ENCODE measurements around the gene GTPBP4.

Gene GTPBP4

GRCh38 chr10:983971-984655 lies 4.1 kb upstream of the GTPBP4 start:
- H3K9ac ChIP-seq (ENCODE audit: low read depth, low read length) = no peak overlapping the region
- H3K4me1 ChIP-seq (ENCODE audit: control insufficient read depth, insufficient read depth, low read length) = peaks cover 21% of the 10 kb centered on the region
- no peak overlapping the region for H3K4me2 ChIP-seq (ENCODE audit: low read length)
- peaks cover 5% of the 10 kb centered on the region for H3K36me3 ChIP-seq (ENCODE audit: insufficient read depth, low read length)
- H3K27me3 ChIP-seq (ENCODE audit: control insufficient read depth, insufficient read depth, low read length) = no peaks in the 10 kb centered on the region
- peaks cover 14% of the 10 kb centered on the region for H3K9me3 ChIP-seq (replicated peaks; ENCODE audit: low read length)
- H3K4me3 ChIP-seq (ENCODE audit: low read length) = no peak overlapping the region

GRCh38 chr10:985361-985760 lies 2.9 kb upstream of the GTPBP4 start:
- H3K4me2 ChIP-seq (ENCODE audit: low read length) = no peak overlapping the region
- no peak overlapping the region for H3K9ac ChIP-seq (ENCODE audit: low read depth, low read length)
- no peak overlapping the region for H3K4me3 ChIP-seq (ENCODE audit: low read length)

GRCh38 chr10:986137-986825 lies 2.0 kb upstream of the GTPBP4 start:
- Histone ChIP-seq H3K4me2 (ENCODE audit: low read length) (no peak overlapping the region), H3K4me1 (ENCODE audit: control insufficient read depth, insufficient read depth, low read length) (peaks cover 37% of the 10 kb centered on the region), H3K9ac (ENCODE audit: low read depth, low read length) (peak overlapping the region; percentile 100), H3K36me3 (ENCODE audit: insufficient read depth, low read length) (peaks cover 18% of the 10 kb centered on the region), H3K4me3 (ENCODE audit: low read length) (no peak overlapping the region), H3K9me3 (replicated peaks; ENCODE audit: low read length) (no peaks in the 10 kb centered on the region), H3K27me3 (ENCODE audit: control insufficient read depth, insufficient read depth, low read length) (no peaks in the 10 kb centered on the region)

More at GRCh38 chr10:985361-985760, 2.9 kb upstream of the GTPBP4 start:
- Histone ChIP-seq H3K36me3 (ENCODE audit: insufficient read depth, low read length) (peaks cover 11% of the 10 kb centered on the region), H3K4me1 (ENCODE audit: control insufficient read depth, insufficient read depth, low read length) (peaks cover 31% of the 10 kb centered on the region), H3K27me3 (ENCODE audit: control insufficient read depth, insufficient read depth, low read length) (no peaks in the 10 kb centered on the region), H3K9me3 (replicated peaks; ENCODE audit: low read length) (peaks cover 5% of the 10 kb centered on the region)

- no peaks in the 10 kb centered on the region for H3K27me3 ChIP-seq (ENCODE audit: control insufficient read depth, insufficient read depth, low read length)
- peak overlapping the region; percentile 100 for H3K9ac ChIP-seq (ENCODE audit: low read depth, low read length)
- no peaks in the 10 kb centered on the region for H3K9me3 ChIP-seq (replicated peaks; ENCODE audit: low read length)
- H3K4me2 ChIP-seq (ENCODE audit: low read length) = peak overlapping the region; percentile 98
- H3K4me1 ChIP-seq (ENCODE audit: control insufficient read depth, insufficient read depth, low read length) = peaks cover 37% of the 10 kb centered on the region
- H3K4me3 ChIP-seq (ENCODE audit: low read length) = peak overlapping the region; percentile 95
- peaks cover 19% of the 10 kb centered on the region for H3K36me3 ChIP-seq (ENCODE audit: insufficient read depth, low read length)
Observed at GRCh38 chr10:986881-987619, 1.2 kb upstream of the GTPBP4 start.

GRCh38 chr10:987620-987869 lies 689 bp upstream of the GTPBP4 start:
- Histone ChIP-seq H3K4me2 (ENCODE audit: low read length) (peak overlapping the region; percentile 98), H3K9me3 (replicated peaks; ENCODE audit: low read length) (no peaks in the 10 kb centered on the region), H3K9ac (ENCODE audit: low read depth, low read length) (peak overlapping the region; percentile 100), H3K4me3 (ENCODE audit: low read length) (peak overlapping the region; percentile 95), H3K36me3 (ENCODE audit: insufficient read depth, low read length) (peaks cover 22% of the 10 kb centered on the region), H3K27me3 (ENCODE audit: control insufficient read depth, insufficient read depth, low read length) (no peaks in the 10 kb centered on the region), H3K4me1 (ENCODE audit: control insufficient read depth, insufficient read depth, low read length) (peaks cover 37% of the 10 kb centered on the region)

GRCh38 chr10:988667-989545 lies 672 bp downstream of the GTPBP4 start:
- no peaks in the 10 kb centered on the region for H3K27me3 ChIP-seq (ENCODE audit: control insufficient read depth, insufficient read depth, low read length)
- H3K4me2 ChIP-seq (ENCODE audit: low read length) = peak overlapping the region; percentile 98
- H3K9ac ChIP-seq (ENCODE audit: low read depth, low read length) = peak overlapping the region; percentile 100
- no peaks in the 10 kb centered on the region for H3K9me3 ChIP-seq (replicated peaks; ENCODE audit: low read length)
- peak overlapping the region; percentile 95 for H3K4me3 ChIP-seq (ENCODE audit: low read length)
- H3K4me1 ChIP-seq (ENCODE audit: control insufficient read depth, insufficient read depth, low read length) = peaks cover 37% of the 10 kb centered on the region
- peaks cover 35% of the 10 kb centered on the region for H3K36me3 ChIP-seq (ENCODE audit: insufficient read depth, low read length)

- no peaks in the 10 kb centered on the region for H3K27me3 ChIP-seq (ENCODE audit: control insufficient read depth, insufficient read depth, low read length)
- peak overlapping the region; percentile 2 for H3K4me2 ChIP-seq (ENCODE audit: low read length)
- peaks cover 31% of the 10 kb centered on the region for H3K4me1 ChIP-seq (ENCODE audit: control insufficient read depth, insufficient read depth, low read length)
- H3K9me3 ChIP-seq (replicated peaks; ENCODE audit: low read length) = no peaks in the 10 kb centered on the region
- no peak overlapping the region for H3K4me3 ChIP-seq (ENCODE audit: low read length)
- H3K36me3 ChIP-seq (ENCODE audit: insufficient read depth, low read length) = peaks cover 54% of the 10 kb centered on the region
- H3K9ac ChIP-seq (ENCODE audit: low read depth, low read length) = no peak overlapping the region
Observed at GRCh38 chr10:990808-991207, 2.6 kb downstream of the GTPBP4 start.

GRCh38 chr10:992467-992866 lies 4.2 kb downstream of the GTPBP4 start:
- Histone ChIP-seq H3K36me3 (ENCODE audit: insufficient read depth, low read length) (peaks cover 70% of the 10 kb centered on the region), H3K4me3 (ENCODE audit: low read length) (no peak overlapping the region), H3K4me2 (ENCODE audit: low read length) (no peak overlapping the region), H3K9me3 (replicated peaks; ENCODE audit: low read length) (no peaks in the 10 kb centered on the region), H3K27me3 (ENCODE audit: control insufficient read depth, insufficient read depth, low read length) (no peaks in the 10 kb centered on the region), H3K9ac (ENCODE audit: low read depth, low read length) (no peak overlapping the region), H3K4me1 (ENCODE audit: control insufficient read depth, insufficient read depth, low read length) (peaks cover 18% of the 10 kb centered on the region)

GRCh38 chr10:992871-993270 lies 4.6 kb downstream of the GTPBP4 start:
- Histone ChIP-seq H3K4me1 (ENCODE audit: control insufficient read depth, insufficient read depth, low read length) (peaks cover 18% of the 10 kb centered on the region), H3K9ac (ENCODE audit: low read depth, low read length) (no peak overlapping the region), H3K4me3 (ENCODE audit: low read length) (no peak overlapping the region), H3K27me3 (ENCODE audit: control insufficient read depth, insufficient read depth, low read length) (no peaks in the 10 kb centered on the region), H3K9me3 (replicated peaks; ENCODE audit: low read length) (no peaks in the 10 kb centered on the region), H3K36me3 (ENCODE audit: insufficient read depth, low read length) (peaks cover 74% of the 10 kb centered on the region), H3K4me2 (ENCODE audit: low read length) (no peak overlapping the region)

- Histone ChIP-seq H3K27me3 (ENCODE audit: control insufficient read depth, insufficient read depth, low read length) (no peaks in the 10 kb centered on the region), H3K9me3 (replicated peaks; ENCODE audit: low read length) (no peaks in the 10 kb centered on the region), H3K4me2 (ENCODE audit: low read length) (no peak overlapping the region), H3K4me1 (ENCODE audit: control insufficient read depth, insufficient read depth, low read length) (peaks cover 7% of the 10 kb centered on the region), H3K9ac (ENCODE audit: low read depth, low read length) (no peak overlapping the region), H3K36me3 (ENCODE audit: insufficient read depth, low read length) (peaks cover 87% of the 10 kb centered on the region), H3K4me3 (ENCODE audit: low read length) (no peak overlapping the region)
Observed at GRCh38 chr10:994836-995558, 6.8 kb downstream of the GTPBP4 start.

All from skeletal muscle satellite cell (primary cell).